Hair follicular keratinocyte (primary cell): Measurements from ENCODE around the gene COL4A3. TPM values are rescaled to one million over a fixed set of nuclear protein-coding genes. Genes with fewer than 3 reads are reported as not detected.

Source experiments
- total RNA-seq: library from RNA; depleted of rRNA; stranded (reverse); fragments of >200 nt; gene quantifications from 2 replicates; pipeline ENCODE4 v1.2.3, GENCODE V29; 2015

COL4A3 gene
- 0.04 TPM in 1 of 2 replicates, not detected in the other for total RNA-seq

DNA sequence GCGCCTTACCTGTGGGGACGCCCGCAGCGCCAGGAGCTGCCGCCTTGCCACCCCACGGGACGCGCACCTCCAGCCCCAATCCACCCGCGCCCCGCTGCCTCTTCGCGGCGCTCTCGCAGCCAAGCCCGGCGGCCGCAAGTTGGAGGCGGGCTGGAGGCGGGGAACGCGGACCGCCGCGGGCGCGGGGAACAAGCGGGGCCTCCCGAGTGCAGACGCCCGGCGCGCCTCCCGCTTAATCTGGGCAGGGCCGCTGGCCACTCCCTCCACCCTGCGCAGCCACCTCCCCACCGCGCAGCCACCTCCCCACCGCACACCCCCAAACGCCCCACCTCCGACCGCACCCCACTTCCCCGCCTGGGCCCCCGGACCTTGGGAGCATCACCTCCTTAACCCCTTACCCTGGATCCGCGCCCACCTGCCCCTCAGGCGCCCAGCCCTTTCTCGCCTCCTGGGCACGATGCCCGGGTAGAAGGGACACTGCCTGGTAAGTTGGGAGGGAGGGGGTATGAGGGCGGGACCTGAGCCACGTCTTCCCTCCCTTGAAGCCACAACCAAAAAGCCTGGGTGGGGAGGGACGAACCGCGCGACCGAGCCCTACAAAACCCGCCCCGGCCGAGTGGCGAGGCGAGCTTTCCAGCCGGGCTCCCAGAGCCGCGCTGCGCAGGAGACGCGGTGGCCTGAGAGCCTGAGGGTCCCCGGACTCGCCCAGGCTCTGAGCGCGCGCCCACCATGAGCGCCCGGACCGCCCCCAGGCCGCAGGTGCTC lies at the start of gene COL4A3, which contains the start of gene COL4A4:
Gene COL4A3 (plus strand): TSS at position 627 of the 765 bp plus-strand sequence. CDS start 103 bp downstream, at position 730.
Gene COL4A4 (minus strand): TSS at position 208 of the 765 bp plus-strand sequence. CDS start 16,722 bp downstream, outside the sequence.

DNA sequence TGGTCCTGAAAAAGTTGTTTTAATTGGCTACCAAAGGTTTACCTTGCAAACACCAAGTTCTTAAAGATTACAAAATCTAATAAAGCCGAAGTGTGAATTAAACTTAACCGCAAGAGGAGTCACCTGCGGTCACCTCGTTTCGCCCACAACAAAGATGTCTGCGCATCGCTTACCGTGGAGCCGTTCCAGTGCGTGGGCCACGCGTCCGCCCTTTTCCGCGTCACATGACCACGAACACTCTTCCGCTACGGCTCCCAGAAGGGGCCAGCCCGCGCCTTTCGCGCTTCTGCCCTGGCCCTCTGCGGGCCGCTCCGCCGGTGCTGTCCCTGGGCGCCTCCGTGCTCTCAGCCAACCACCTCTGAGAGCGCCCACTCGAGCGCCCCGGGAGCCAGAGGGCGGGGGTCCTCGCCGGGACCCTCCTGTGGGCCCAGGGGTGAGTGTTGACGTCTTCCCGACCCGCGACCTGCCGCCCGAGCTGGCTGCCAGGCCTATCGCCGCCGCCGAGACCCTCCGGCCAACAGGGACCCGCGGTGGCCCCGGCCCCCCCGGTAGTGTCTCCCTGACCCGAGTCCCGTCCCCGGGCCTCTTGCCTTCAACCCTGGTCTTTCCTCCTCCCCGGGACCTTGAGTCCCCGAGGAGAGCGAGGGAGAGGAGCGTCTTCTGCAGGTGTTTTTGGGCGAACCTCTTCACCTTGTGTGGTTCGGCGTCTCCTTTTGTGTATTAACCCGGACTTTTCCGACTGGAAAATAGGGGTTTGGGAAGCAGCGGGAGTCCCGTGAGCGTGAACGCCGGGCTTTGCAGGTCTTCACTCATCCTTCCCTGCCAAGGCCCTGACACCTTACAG lies 160.8 kb downstream of the COL4A3 start, which contains the start of gene MFF:
Gene MFF (plus strand): TSS at position 257 of the 844 bp plus-strand sequence. CDS start 5,415 bp downstream, outside the sequence.

Other genes with a start within 250 kb of the COL4A3 start
- under 0.01 and 0.16 TPM in 2 replicates for gene COL4A4, start 419 bp upstream of the COL4A3 start, total RNA-seq
- 153 TPM in 2 replicates for gene MFF, start 160.6 kb downstream of the COL4A3 start, total RNA-seq
- not detected in 2 replicates for gene TM4SF20, start 214.7 kb downstream of the COL4A3 start, total RNA-seq
- not detected in 2 replicates for gene SCYGR1, start 223.3 kb downstream of the COL4A3 start, total RNA-seq